T-cell (primary cell): ENCODE results near the gene MORN5. TPM values are rescaled to one million over a fixed set of nuclear protein-coding genes. Genes with fewer than 3 reads are reported as not detected.

Experiments used
- ATAC-seq, 4 experiments: fragments of 200-7000 bp in 3 of 4; fragments of 150-1000 bp in 1 of 4; cut with Tn5 transposase; replicated peaks in 1 of 4; 1 replicate in 3 of 4; 2 replicates in 1 of 4; pipeline ENCODE4 v1.10.0; 2021; ENCODE audit warnings: moderate library complexity in 3 of 4, mild to moderate bottlenecking in 2 of 4, moderate number of reproducible peaks in 1 of 4
- CTCF ChIA-PET, 2 donors: fragments of 300-600 bp; sonication (Branson Sonifier 250); formaldehyde crosslinking; loops; one replicate each; lab custom pipeline; 2022; ENCODE audit warnings: antibody characterized with exemption in 2 of 2; lab: Charles Lee
- POLR2A ChIA-PET, 2 donors: fragments of 300-600 bp; sonication (Branson Sonifier 250); formaldehyde crosslinking; loops; one replicate each; lab custom pipeline; 2022; ENCODE audit warnings: antibody characterized with exemption in 2 of 2; lab: Charles Lee
- DNase-seq, 35 experiments: peaks; one replicate each; pipeline versions ENCODE4 v3.0.0 to v3.0.0-alpha.2; 2013 to 2023
- H3K27ac ChIP-seq: one replicate; pipeline ENCODE4 v1.5.1; 2013; ENCODE audit warnings: low read length
- H3K27me3 ChIP-seq, 2 experiments: replicated peaks in 1 of 2; 1 replicate in 1 of 2; 2 replicates in 1 of 2; pipeline versions ENCODE4 v1.6.1 to v1.7.0; 2013; ENCODE audit warnings: low read length in 1 of 2, mixed read lengths in 1 of 2; ENCODE audit not compliant: control insufficient read depth in 2 of 2, insufficient read depth in 2 of 2; ENCODE audit errors: extremely low read depth in 1 of 2
- H3K36me3 ChIP-seq, 2 donors: 1 replicate in 1 of 2; 2 replicates in 1 of 2; pipeline versions ENCODE4 v1.6.1 to v1.7.0; 2013; ENCODE audit warnings: low read length in 1 of 2; ENCODE audit not compliant: control insufficient read depth in 2 of 2, insufficient read depth in 1 of 2; ENCODE audit errors: extremely low read depth in 1 of 2
- H3K4me1 ChIP-seq, 2 experiments: 1 replicate in 1 of 2; 2 replicates in 1 of 2; pipeline versions ENCODE4 v1.6.1 to v1.7.0; 2013; ENCODE audit warnings: low read length in 2 of 2, mixed read lengths in 1 of 2; ENCODE audit not compliant: insufficient read depth in 2 of 2, control insufficient read depth in 1 of 2; ENCODE audit errors: extremely low read depth in 1 of 2
- H3K4me3 ChIP-seq, 2 donors: 1 replicate in 1 of 2; 2 replicates in 1 of 2; pipeline versions ENCODE4 v1.5.1 to v1.7.0; 2013; ENCODE audit warnings: mild to moderate bottlenecking in 2 of 2, low read length in 1 of 2, moderate library complexity in 1 of 2; ENCODE audit not compliant: control insufficient read depth in 1 of 2; ENCODE audit errors: extremely low read depth in 1 of 2
- H3K9me3 ChIP-seq: 2 replicates; pipeline ENCODE4 v1.7.0; 2013
- H3K27ac Mint-ChIP-seq, 2 donors: one replicate each; pipeline ENCODE4 v1.8.0; 2020 to 2021; ENCODE audit warnings: mild to moderate bottlenecking in 2 of 2, mixed read lengths in 2 of 2
- H3K27me3 Mint-ChIP-seq, 2 donors: one replicate each; pipeline ENCODE4 v1.8.0; 2021 to 2022; ENCODE audit warnings: mixed read lengths in 2 of 2
- H3K36me3 Mint-ChIP-seq: one replicate; pipeline ENCODE4 v1.8.0; 2021; ENCODE audit warnings: mixed read lengths
- H3K4me1 Mint-ChIP-seq, 3 donors: one replicate each; pipeline ENCODE4 v1.8.0; 2020 to 2022; ENCODE audit warnings: mixed read lengths in 3 of 3, mild to moderate bottlenecking in 1 of 3
- H3K4me3 Mint-ChIP-seq, 3 donors: one replicate each; pipeline ENCODE4 v1.8.0; 2020 to 2022; ENCODE audit warnings: mild to moderate bottlenecking in 3 of 3, mixed read lengths in 3 of 3, moderate library complexity in 3 of 3
- H3K9me3 Mint-ChIP-seq, 3 donors: one replicate each; pipeline ENCODE4 v1.8.0; 2020 to 2022; ENCODE audit warnings: mixed read lengths in 3 of 3
- WGBS: methylation state at CpG from one replicate; pipeline ENCODE4 v1.1.5; 2013; ENCODE audit warnings: missing lambda C conversion rate; ENCODE audit not compliant: insufficient coverage; 5-methylcytosine and 5-hydroxymethylcytosine counted together
- total RNA-seq, 35 experiments: library from RNA in 6 of 35; stranded (reverse) in 6 of 35; fragments of 120-200 nt in 1 of 35; gene quantifications; one replicate each; pipeline versions ENCODE4 v1.2.1 to v1.2.4 and lab custom pipeline; 2013 to 2026

The MORN5 gene
- total RNA-seq, 5 donors from 2014 or later (not counting 1 experiment from before 2014, with no cell fraction given) = not detected

DNA sequence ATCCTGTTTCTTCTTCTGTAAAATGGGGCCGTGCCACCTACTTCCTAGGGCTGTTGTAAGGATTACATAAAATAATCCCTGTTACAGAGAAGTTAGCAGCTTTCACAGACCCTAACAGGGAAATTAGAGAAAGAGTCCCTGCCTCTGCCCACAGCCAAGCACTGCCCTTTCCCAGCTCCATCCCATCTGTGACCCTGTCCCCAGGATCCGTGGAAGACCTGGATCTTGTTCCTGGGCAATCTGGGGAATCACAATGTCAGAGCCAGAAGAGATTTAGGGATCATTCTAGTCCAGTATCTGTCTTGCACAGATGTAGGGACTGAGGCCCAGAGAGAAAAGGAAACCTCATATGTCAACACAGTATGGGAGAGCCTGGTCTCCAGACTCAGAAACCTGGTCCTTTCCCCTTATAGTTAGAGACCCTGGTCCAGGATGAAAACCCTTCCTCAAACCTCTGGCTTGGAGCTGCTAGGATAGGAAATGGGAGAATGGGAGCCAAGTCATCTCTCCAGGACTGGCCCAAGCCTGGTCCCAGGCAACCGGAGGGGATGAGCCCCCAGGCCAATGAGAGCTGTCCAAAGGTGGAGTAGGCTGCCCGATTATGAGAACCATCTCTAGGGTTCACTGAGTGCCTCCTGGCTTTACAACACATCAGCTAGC is 56.6 kb downstream of the MORN5 start:
- H3K27ac ChIP-seq = no peak overlapping the region
- Mint-ChIP-seq H3K27ac (no peak overlapping the region), H3K9me3 (no peaks in the 10 kb centered on the region), H3K4me3 (no peak overlapping the region), H3K4me1 (peaks cover 36 to 43% (median 41%) of the 10 kb centered on the region in 3 donors), H3K36me3 (no peaks in the 10 kb centered on the region), H3K27me3 (peaks cover 76 to 89% of the 10 kb centered on the region in 2 donors)
- POLR2A ChIA-PET = no interaction called here
- DNase-seq (no peak), ATAC-seq (no peak)
- H3K4me1 ChIP-seq = peaks cover 3 to 37% of the 10 kb centered on the region in 2 experiments
- H3K4me3 ChIP-seq = no peak overlapping the region
- WGBS = 71% methylated on average over 1 of the region's 4 CpGs
- peaks cover 0 to 83% of the 10 kb centered on the region in 2 experiments for H3K27me3 ChIP-seq
- no peaks in the 10 kb centered on the region for H3K36me3 ChIP-seq
- H3K9me3 ChIP-seq = no peaks in the 10 kb centered on the region
- CTCF ChIA-PET = interaction anchor here in 1 of 2 donors (0.6 kb wide), 1 partner anchor 69 kb away, joined by 4 read pairs; no protein-coding TSS in a partner anchor

DNA sequence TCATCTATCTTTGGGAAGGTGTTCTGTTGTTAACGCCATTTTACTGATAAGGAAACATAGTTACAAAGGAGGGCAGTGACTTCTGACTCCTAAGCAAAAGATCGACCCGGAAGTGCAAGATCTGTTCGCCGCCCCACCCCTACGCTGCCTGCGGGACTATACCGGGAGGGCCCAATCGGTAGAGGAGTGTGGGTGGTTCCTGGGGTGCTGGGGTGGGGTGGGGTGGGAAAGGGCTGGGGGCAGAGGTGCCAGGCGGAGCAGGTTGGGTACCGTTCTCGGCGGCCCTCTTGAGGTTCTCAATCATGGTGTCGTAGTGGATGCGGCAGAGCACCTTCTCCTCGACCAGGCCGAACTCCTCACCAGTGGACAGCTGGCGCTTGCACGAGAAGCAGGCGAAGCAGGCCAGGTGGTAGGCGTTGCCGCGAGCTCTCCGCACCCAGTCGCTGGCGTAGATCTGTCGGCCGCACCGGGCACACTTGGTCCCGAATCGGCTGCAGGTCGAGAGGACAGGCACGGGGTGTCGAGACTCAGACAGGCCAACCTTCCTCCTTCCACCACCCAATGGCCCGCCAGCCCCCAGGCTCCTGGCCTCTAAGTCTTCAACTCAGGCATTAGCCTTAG is 57.2 kb downstream of the MORN5 start:
- DNase-seq (no peak), ATAC-seq (no peak)
- peaks cover 2 to 83% of the 10 kb centered on the region in 2 experiments for H3K27me3 ChIP-seq
- H3K9me3 ChIP-seq = no peaks in the 10 kb centered on the region
- Mint-ChIP-seq H3K27ac (no peak overlapping the region), H3K4me1 (peaks cover 36 to 43% (median 41%) of the 10 kb centered on the region in 3 donors), H3K27me3 (peaks cover 76 to 89% of the 10 kb centered on the region in 2 donors), H3K36me3 (no peaks in the 10 kb centered on the region), H3K4me3 (no peak overlapping the region), H3K9me3 (no peaks in the 10 kb centered on the region)
- H3K36me3 ChIP-seq = no peaks in the 10 kb centered on the region
- H3K4me1 ChIP-seq = peaks cover 3 to 39% of the 10 kb centered on the region in 2 experiments
- ChIA-PET CTCF (no interaction called here), POLR2A (no interaction called here)
- 95% methylated on average over 23 of the region's 35 CpGs for WGBS
- H3K27ac ChIP-seq = no peak overlapping the region
- no peak overlapping the region for H3K4me3 ChIP-seq

DNA sequence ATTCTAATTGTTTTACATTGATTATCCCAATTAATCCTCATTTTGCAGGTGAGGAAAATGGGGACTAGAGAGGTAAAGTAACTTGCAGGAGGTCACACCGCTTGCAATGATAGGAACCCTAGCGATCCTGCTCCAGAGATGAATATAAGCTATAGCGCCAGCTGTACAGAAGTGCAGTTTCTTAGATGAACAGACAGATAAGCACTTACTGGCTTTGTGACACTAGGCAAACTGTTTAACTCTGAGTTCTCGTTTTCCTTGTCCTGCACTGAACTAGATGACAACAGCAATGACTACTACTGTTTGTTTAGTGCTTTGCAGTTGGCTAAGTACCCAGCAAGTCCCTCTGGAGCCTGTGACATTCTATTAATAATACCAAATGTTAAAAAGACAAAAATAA is 57.9 kb downstream of the MORN5 start:
- Histone ChIP-seq H3K27me3 (peaks cover 3 to 84% of the 10 kb centered on the region in 2 experiments), H3K4me1 (peaks cover 3 to 39% of the 10 kb centered on the region in 2 experiments), H3K9me3 (no peaks in the 10 kb centered on the region), H3K36me3 (no peaks in the 10 kb centered on the region), H3K27ac (no peak overlapping the region), H3K4me3 (no peak overlapping the region)
- Mint-ChIP-seq H3K4me1 (peaks cover 36 to 45% (median 39%) of the 10 kb centered on the region in 3 donors), H3K4me3 (peak overlapping the region in 1 of 3 donors; percentile 71), H3K9me3 (no peaks in the 10 kb centered on the region), H3K36me3 (no peaks in the 10 kb centered on the region), H3K27ac (no peak overlapping the region), H3K27me3 (peaks cover 76 to 89% of the 10 kb centered on the region in 2 donors)
- DNase-seq = no peak
- CTCF ChIA-PET = no interaction called here
- no peak for ATAC-seq
- POLR2A ChIA-PET = no interaction called here
- WGBS = 14% methylated on average over 4 of the region's 4 CpGs

GRCh38 chr9:122218071-122218934 is 58.6 kb downstream of the MORN5 start:
- ATAC-seq (no peak), DNase-seq (no peak)
- Histone ChIP-seq H3K9me3 (no peaks in the 10 kb centered on the region), H3K36me3 (no peaks in the 10 kb centered on the region), H3K27ac (no peak overlapping the region), H3K4me1 (peaks cover under 1 to 35% of the 10 kb centered on the region in 2 experiments), H3K4me3 (no peak overlapping the region), H3K27me3 (peaks cover 3 to 84% of the 10 kb centered on the region in 2 experiments)
- Mint-ChIP-seq H3K4me1 (peaks cover 30 to 45% (median 38%) of the 10 kb centered on the region in 3 donors), H3K27ac (no peak overlapping the region), H3K36me3 (no peaks in the 10 kb centered on the region), H3K4me3 (peak overlapping the region; percentile 3 to 71 (median 51)), H3K9me3 (no peaks in the 10 kb centered on the region), H3K27me3 (peaks cover 76 to 89% of the 10 kb centered on the region in 2 donors)
- WGBS = 38% methylated on average over 7 of the region's 11 CpGs
- CTCF ChIA-PET = no interaction called here
- POLR2A ChIA-PET = no interaction called here

DNA sequence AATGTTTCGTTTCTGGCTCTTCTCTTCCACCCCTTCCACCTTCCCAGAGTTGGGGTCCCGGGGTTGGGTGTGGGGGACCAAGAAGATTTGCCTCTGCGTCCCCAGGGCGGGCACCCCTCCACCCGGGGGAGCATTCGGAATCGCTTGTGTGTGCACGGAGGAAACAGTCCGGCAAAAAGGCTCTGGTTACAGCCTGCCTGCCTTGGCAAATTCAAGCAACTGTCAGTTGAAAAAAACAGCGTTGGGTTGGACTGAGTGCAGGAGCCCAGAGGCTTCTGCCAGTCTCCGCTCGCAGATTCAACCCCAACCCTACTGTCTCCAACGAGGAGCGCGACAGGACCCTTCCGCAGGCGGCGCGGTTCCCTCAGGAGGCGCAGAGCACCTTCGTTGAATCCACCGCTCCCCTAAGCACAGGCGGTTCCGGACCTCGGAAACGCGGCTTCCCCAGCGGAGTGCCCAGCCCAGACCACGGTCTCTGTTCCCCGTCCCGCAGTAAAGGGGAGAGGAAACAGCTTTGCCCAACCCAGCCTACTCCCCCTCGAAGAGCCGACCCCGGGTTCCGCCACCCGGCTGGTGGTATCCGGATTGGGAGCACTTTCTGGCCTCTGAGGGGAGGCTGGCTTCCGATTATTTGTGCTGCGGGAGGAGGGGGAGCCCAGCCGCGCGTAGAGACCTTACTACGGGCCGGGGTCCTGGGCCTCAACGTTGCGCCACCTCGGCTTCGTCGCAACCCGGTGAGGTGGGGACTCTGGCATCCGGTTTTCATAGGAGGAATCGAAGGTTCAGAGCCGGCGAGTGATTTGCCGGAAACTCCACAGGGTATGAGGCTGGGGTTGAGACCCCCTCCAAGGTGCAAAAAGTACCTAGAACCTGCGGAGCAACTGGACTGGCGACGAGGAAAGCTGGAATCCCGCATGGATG is 59.5 kb downstream of the MORN5 start:
- POLR2A ChIA-PET = no interaction called here
- H3K9me3 ChIP-seq = no peaks in the 10 kb centered on the region
- no peaks in the 10 kb centered on the region for H3K36me3 ChIP-seq
- ATAC-seq (peak in 3 of 4 experiments; percentile 10 to 40 (median 37)), DNase-seq (no peak)
- under 1% methylated on average over 47 of the region's 59 CpGs for WGBS
- Mint-ChIP-seq H3K9me3 (no peaks in the 10 kb centered on the region), H3K4me1 (peaks cover 28 to 42% (median 39%) of the 10 kb centered on the region in 3 donors), H3K27me3 (peaks cover 82 to 94% of the 10 kb centered on the region in 2 donors), H3K27ac (peak overlapping the region in 1 of 2 donors; percentile 23), H3K36me3 (no peaks in the 10 kb centered on the region), H3K4me3 (peak overlapping the region; percentile 3 to 71 (median 51))
- peaks cover 0 to 28% of the 10 kb centered on the region in 2 experiments for H3K4me1 ChIP-seq
- CTCF ChIA-PET = no interaction called here
- peaks cover 3 to 84% of the 10 kb centered on the region in 2 experiments for H3K27me3 ChIP-seq
- peak overlapping the region in 1 of 2 donors; percentile 46 for H3K4me3 ChIP-seq
- H3K27ac ChIP-seq = no peak overlapping the region
